Endothelial cell of umbilical vein (primary cell): ENCODE results near the gene RGL3. TPM values are rescaled to one million over a fixed set of nuclear protein-coding genes. Genes with fewer than 3 reads are reported as not detected.

ENCODE experiments used
- BruUV-seq: library from RNA; stranded (reverse); fragments of 400-500 nt; replicated peaks from 2 replicates; lab custom pipeline; 2021; lab: Mats Ljungman, UMichigan
- CTCF ChIA-PET: fragments of 300-600, 350-600 bp; sonication (Branson Sonifier 250); formaldehyde crosslinking; loops from one replicate; lab custom pipeline; 2021; ENCODE audit warnings: antibody characterized with exemption, inconsistent platforms; lab: Charles Lee
- POLR2A ChIA-PET: fragments of 300-600, 350-600 bp; sonication (Branson Sonifier 250); formaldehyde crosslinking; loops from one replicate; lab custom pipeline; 2021; ENCODE audit warnings: antibody characterized with exemption, inconsistent platforms; lab: Charles Lee
- DNase-seq: peaks from one replicate; pipeline ENCODE4 v3.0.0-alpha.2; 2011; ENCODE audit warnings: low read depth, low spot score
- FAIRE-seq: peaks from 2 replicates; lab custom pipeline; 2011; peaks lifted over from hg19 to GRCh38; lab: Jason Lieb, UNC
- H2AFZ ChIP-seq: 2 replicates; pipeline ENCODE4 v1.6.0; 2012; ENCODE audit warnings: low read depth, low read length, control low read depth, inconsistent platforms
- H3K27ac ChIP-seq: 2 replicates; pipeline ENCODE4 v1.5.1; 2011; ENCODE audit warnings: low read depth, mild to moderate bottlenecking, control low read depth, low read length, moderate library complexity; ENCODE audit not compliant: insufficient read depth
- H3K27me3 ChIP-seq, 2 experiments: 2 replicates each; pipeline versions ENCODE4 v1.6.0 to v1.6.1; 2011; ENCODE audit warnings: low read length in 2 of 2, mixed read lengths in 1 of 2; ENCODE audit not compliant: control insufficient read depth in 2 of 2, insufficient read depth in 2 of 2
- H3K36me3 ChIP-seq, 2 experiments: 2 replicates in 1 of 2; 3 replicates in 1 of 2; pipeline ENCODE4 v1.5.1; 2011; ENCODE audit warnings: low read length in 2 of 2, mild to moderate bottlenecking in 1 of 2, moderate library complexity in 1 of 2; ENCODE audit not compliant: control insufficient read depth in 2 of 2, insufficient read depth in 2 of 2; ENCODE audit errors: extremely low read depth in 1 of 2
- H3K4me1 ChIP-seq: 3 replicates; pipeline ENCODE4 v1.5.1; 2011; ENCODE audit warnings: mild to moderate bottlenecking, low read length; ENCODE audit not compliant: control insufficient read depth, insufficient read depth; ENCODE audit errors: extremely low read depth
- H3K4me2 ChIP-seq: 2 replicates; pipeline ENCODE4 v1.6.1; 2011; ENCODE audit warnings: low read length, control low read depth, mixed read lengths; ENCODE audit not compliant: insufficient read depth
- H3K4me3 ChIP-seq, 3 experiments: fragments of 200-600 bp in 1 of 3; sonication (generic), shearing (Covaris generic) in 1 of 3; replicated peaks in 1 of 3; 2 replicates each; pipeline ENCODE4 v1.5.1; 2011 to 2016; ENCODE audit warnings: control low read depth in 3 of 3, low read length in 3 of 3, mild to moderate bottlenecking in 2 of 3, inconsistent platforms in 1 of 3, low read depth in 1 of 3, moderate library complexity in 1 of 3; ENCODE audit not compliant: insufficient read depth in 1 of 3
- H3K79me2 ChIP-seq: 2 replicates; pipeline ENCODE4 v1.6.0; 2012; ENCODE audit warnings: low read length, inconsistent platforms; ENCODE audit not compliant: control insufficient read depth, insufficient read depth
- H3K9ac ChIP-seq: replicated peaks from 2 replicates; pipeline ENCODE3; 2011; ENCODE audit warnings: low read length, control low read depth; ENCODE audit not compliant: insufficient read depth; ENCODE audit errors: extremely low read depth
- H3K9me1 ChIP-seq: replicated peaks from 3 replicates; pipeline ENCODE4 v1.6.0; 2011; ENCODE audit warnings: mild to moderate bottlenecking, low read length; ENCODE audit not compliant: control insufficient read depth, insufficient read depth; ENCODE audit errors: extremely low read depth
- H3K9me3 ChIP-seq: replicated peaks from 2 replicates; pipeline ENCODE4 v1.5.1; 2012; ENCODE audit warnings: low read length, inconsistent platforms; ENCODE audit not compliant: control insufficient read depth, insufficient read depth
- H4K20me1 ChIP-seq: replicated peaks from 2 replicates; pipeline ENCODE3; 2011; ENCODE audit warnings: mild to moderate bottlenecking, low read length; ENCODE audit not compliant: control insufficient read depth, insufficient read depth; ENCODE audit errors: extremely low read depth
- CTCF ChIP-seq, 2 donors: IDR thresholded peaks; 1 replicate in 1 of 2; 2 replicates in 1 of 2; pipeline ENCODE4 v1.5.1; 2011; ENCODE audit warnings: low read length in 2 of 2, mild to moderate bottlenecking in 2 of 2, moderate library complexity in 2 of 2, control low read depth in 1 of 2, inconsistent platforms in 1 of 2, low read depth in 1 of 2; ENCODE audit not compliant: insufficient read depth in 1 of 2; ENCODE audit errors: extremely low read depth in 1 of 2
- EZH2 ChIP-seq: IDR thresholded peaks from 2 replicates; pipeline ENCODE4 v1.6.1; 2012; ENCODE audit warnings: borderline replicate concordance, low read depth, mild to moderate bottlenecking, moderate library complexity, low read length, inconsistent platforms; ENCODE audit not compliant: severe bottlenecking
- GATA2 ChIP-seq: IDR thresholded peaks from 2 replicates; pipeline ENCODE4 v1.7.0; 2011; ENCODE audit warnings: low read depth, mild to moderate bottlenecking, moderate library complexity, mixed read lengths, low read length; ENCODE audit not compliant: insufficient read length, insufficient read depth
- MAX ChIP-seq: IDR thresholded peaks from 2 replicates; pipeline ENCODE4 v1.6.1; 2011; ENCODE audit not compliant: insufficient read depth, insufficient read length
- MYC ChIP-seq: IDR thresholded peaks from one replicate; pipeline ENCODE4 v1.6.1; 2011; ENCODE audit warnings: mild to moderate bottlenecking, low read depth, low read length
- POLR2A ChIP-seq: IDR thresholded peaks from 2 replicates; pipeline ENCODE4 v1.6.1; 2012; ENCODE audit warnings: low read depth, mild to moderate bottlenecking, control low read depth, low read length
- POLR2AphosphoS5 ChIP-seq: IDR thresholded peaks from 2 replicates; pipeline ENCODE4 v1.6.1; 2012; ENCODE audit warnings: low read depth, mild to moderate bottlenecking, control low read depth, low read length, moderate library complexity; ENCODE audit not compliant: insufficient read depth
- dilution Hi-C: fragments of 300-500 bp; cut with MboI; formaldehyde crosslinking; loops from one replicate; pipeline ENCODE4 v1.15.0; 2019; ENCODE audit warnings: low sequenced_read_pairs; ENCODE audit not compliant: extremely low pct_ligation_motif_present
- intact Hi-C: fragments of 100-400 bp; cut with micrococcal nuclease; formaldehyde crosslinking; loops from one replicate; pipeline ENCODE4 v1.10.0; 2022
- polyA plus RNA-seq, 4 experiments: library from polyadenylated mRNA; depleted of rRNA in 3 of 4; stranded (reverse) in 3 of 4; unstranded in 1 of 4; fragments of >200 nt; gene quantifications; 2 replicates each; pipeline versions ENCODE4 v1.2.1 to v1.2.3, GENCODE V29; 2011 to 2012; ENCODE audit warnings: missing spikeins in 1 of 4
- total RNA-seq: library from RNA; stranded (reverse); gene quantifications from 2 replicates; pipeline ENCODE4 v1.2.3, GENCODE V29; 2021

Gene RGL3
- total and polyA plus RNA-seq, 2 donors (not counting 3 experiments of a cell fraction or from before 2014, with no cell fraction given), result 0.23 to 5.2 TPM

DNA sequence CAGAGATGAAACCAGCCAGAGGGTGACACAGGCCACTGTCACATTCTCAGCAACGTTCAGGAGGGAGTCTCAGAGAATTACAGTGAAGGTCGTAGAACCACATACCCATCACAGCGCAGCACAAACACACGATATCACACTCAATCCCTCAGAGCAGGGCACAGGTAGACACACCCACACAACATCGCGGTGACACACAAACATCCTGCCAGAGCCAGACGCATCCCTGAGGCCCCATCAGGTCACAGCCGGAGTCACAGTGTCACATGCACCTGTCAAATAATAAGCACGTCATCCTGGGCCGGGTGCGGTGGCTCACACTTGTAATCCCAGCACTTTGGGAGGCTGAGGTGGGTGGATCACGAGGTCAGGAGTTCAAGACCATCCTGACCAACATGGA, 44.3 kb upstream of the RGL3 start:
- Histone ChIP-seq H3K9me3 (no peaks in the 10 kb centered on the region), H3K27ac (no peak overlapping the region), H3K9me1 (no peaks in the 10 kb centered on the region), H3K79me2 (no peaks in the 10 kb centered on the region), H3K27me3 (no peaks in the 10 kb centered on the region), H3K36me3 (no peaks in the 10 kb centered on the region), H4K20me1 (no peaks in the 10 kb centered on the region), H2AFZ (no peak overlapping the region), H3K4me3 (no peak overlapping the region), H3K4me2 (no peak overlapping the region), H3K4me1 (no peaks in the 10 kb centered on the region), H3K9ac (no peak overlapping the region)
- intact Hi-C loops, result no loop called here
- no peak for TF ChIP-seq MAX
- TF ChIP-seq EZH2, result no peak
- no peak for TF ChIP-seq CTCF (IDR thresholded peaks at IDR 0.05; ENCODE audit: extremely low read depth in 1 of 2, insufficient read depth in 1 of 2, low read depth in 1 of 2, low read length in 2 of 2)
- no peak for TF ChIP-seq GATA2
- TF ChIP-seq POLR2A, result no peak
- no peak for TF ChIP-seq POLR2AphosphoS5
- TF ChIP-seq MYC, result no peak
- BruUV-seq, result no TSS peak
- CTCF ChIA-PET, result interaction anchor here (0.9 kb wide), 1 partner anchor 18 kb away, joined by 3 read pairs; no protein-coding TSS in a partner anchor
- POLR2A ChIA-PET, result no interaction called here
- no peak for FAIRE-seq
- dilution Hi-C loops, result no loop called here
- DNase-seq, result no peak
